SH-SY5Y (cell line): ENCODE measurements around the gene SEC24A.

Source experiments
- GATA2 ChIP-seq: IDR thresholded peaks from 2 replicates; pipeline ENCODE4 v1.6.1; 2011; ENCODE audit warnings: mild to moderate bottlenecking, low read depth, low read length
- GATA3 ChIP-seq: IDR thresholded peaks from 2 replicates; pipeline ENCODE4 v1.6.1; 2011; ENCODE audit warnings: low read depth, mild to moderate bottlenecking, low read length, moderate library complexity

Gene SEC24A

DNA sequence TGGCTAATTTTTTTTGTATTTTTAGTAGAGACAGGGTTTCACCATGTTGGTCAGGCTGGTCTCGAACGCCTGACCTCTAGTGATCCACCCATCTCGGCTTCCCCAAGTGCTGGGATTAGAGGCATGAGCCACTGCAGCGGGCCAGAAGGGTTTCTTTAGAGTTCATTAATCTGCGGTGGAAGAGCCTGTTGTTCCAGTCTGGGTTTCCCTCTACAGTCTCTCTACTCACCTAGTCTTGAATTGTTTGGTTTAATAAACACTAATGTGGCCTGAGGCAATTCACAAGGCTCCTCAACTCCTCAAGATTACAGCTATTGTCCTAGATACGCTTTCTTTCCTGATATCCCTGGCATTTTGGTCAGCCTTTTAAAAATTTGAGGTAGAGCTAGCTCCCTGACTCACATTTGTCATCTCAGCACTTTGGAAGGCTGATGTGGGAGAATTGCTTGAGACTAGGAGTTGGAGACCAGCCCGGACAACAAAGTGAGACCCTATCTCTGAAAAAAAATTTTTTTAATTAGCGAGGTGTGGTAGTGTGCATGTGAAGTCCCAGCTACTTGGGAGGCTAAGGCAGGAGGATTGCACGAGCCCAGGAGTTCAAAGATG, 11.4 kb upstream of the SEC24A start:
- no peak for TF ChIP-seq GATA2
- TF ChIP-seq GATA3: no peak

DNA sequence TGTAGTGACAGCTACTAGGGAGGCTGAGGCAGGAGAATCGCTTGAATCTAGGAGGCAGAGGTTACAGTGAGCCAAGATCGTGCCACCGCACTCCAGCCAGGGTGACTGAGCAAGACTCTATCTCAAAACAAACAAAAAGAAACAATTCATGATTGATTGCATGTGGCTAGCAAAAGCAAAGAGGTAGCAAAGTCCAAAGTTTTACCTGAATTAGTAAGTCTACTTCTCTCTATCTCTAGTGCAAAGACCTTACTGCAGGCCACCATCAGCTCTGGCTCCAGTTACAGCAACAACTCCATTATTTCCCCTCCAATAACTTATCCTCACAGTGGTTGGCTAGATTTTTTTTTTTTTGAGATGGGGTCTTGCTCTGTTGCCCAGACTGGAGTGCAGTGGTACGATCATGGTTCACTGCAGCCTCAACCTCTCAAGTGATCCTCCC, 9.8 kb upstream of the SEC24A start:
- no peak for TF ChIP-seq GATA3
- TF ChIP-seq GATA2: no peak

DNA sequence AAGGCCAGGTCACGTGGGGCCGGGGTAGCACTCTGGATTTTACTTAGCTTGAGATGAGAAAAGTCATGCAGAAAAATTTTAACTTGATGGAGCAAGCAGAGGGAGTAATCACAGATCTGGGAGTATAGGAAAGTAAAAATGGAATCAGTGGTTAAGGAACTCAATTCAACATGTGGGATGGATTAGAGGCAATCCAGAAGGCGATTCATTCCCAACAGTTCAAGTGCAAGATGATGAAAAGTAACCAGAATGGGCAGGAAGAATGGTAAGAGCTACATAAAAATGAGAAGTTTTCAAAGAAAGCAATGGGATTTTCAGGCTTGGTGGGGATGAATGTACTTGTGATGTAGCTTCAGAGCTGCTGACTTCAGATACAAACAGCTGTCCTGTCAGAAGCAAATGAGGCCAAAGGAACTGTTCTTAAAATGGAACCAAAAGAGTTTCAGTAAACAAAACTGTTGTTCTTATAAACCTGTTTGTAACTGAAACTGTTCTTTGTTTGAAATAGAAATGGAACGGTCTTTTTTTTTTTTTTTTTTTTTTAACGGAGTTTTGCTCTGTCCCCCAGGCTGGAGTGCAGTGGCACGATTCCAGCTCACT, 5.6 kb upstream of the SEC24A start:
- no peak for TF ChIP-seq GATA3
- TF ChIP-seq GATA2: no peak

DNA sequence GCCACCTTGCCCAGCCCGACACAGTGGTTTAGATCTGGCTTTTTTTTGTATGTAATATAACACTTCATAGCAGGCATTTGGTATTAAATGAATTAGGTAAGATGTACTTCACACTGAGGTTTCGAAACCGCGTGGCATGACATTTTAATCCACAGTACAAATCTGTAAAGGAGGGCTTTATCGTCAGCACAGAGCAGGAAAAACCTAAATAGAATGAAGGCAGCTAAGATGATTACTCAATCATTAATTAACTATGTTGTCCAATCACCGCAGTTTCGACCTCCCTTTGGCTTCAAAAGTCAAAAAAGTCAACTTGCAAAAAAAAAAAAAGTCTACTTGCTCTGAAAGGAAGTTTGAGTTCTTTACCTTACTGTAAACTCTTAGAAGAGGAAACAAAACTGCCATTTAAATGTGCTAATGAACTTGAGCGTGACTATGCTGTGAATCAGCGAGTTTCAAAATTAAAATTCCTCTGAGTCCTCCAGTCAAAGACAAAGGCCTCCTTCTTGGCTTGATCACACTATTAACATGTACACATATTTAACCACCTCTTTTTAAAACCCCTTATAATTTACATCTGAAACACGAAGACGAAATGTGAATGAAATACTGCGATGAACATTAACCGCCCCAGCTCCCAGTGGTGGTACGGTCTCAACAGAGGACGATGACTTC, 698 bp upstream of the SEC24A start:
- TF ChIP-seq GATA3 (no peak), GATA2 (no peak)

DNA sequence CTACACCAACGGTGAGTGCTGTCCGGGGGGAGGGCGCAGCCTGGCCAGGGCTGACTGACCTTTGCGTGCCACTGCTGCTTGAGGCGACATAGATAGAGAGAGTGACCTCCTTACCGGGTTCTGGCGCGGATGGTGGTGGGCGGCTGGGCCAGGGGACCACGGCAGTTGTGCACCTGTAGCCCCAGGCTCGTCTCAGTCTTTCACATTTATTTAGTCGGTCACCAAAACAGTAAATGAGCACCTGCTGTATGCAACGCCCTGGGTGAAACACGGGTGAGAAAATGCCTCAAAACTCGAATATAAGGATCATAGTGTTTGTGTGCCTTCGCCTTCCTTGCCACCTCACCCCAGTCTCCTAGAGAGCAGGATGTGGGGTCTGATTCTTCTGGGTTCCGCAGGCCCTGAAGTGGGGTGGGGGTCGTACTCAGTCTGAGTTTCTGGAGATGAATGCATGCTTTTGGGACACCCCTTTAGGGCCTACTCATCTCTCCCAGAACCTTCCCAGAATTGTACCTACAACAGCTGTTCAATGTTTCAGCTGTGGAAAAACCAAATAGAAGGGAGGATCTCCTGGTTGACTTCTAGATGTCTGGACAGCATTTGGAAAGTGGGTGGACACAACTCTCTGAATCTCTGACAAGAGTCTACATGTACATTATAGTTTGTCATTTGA, 714 bp downstream of the SEC24A start:
- TF ChIP-seq GATA2: no peak
- no peak for TF ChIP-seq GATA3

DNA sequence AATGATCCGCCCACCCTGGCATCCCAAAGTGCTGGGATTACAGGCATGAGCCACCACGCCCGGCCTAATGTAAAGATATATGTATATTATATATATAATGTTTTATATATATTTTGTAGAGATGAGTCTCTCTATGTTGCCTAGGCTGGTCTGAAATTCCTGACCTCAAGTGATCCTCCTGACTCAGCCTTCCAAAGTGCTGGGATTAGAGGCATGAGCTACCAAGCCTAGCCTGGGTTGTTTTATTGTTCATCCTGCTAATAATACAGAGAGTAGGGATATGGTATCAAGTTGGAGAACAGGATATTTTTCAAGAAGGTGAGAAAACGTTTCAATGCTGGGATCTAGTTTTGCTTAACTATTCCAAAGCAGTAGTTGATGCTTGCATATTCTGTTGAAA, 2.9 kb downstream of the SEC24A start:
- TF ChIP-seq GATA3 (no peak), GATA2 (no peak)

DNA sequence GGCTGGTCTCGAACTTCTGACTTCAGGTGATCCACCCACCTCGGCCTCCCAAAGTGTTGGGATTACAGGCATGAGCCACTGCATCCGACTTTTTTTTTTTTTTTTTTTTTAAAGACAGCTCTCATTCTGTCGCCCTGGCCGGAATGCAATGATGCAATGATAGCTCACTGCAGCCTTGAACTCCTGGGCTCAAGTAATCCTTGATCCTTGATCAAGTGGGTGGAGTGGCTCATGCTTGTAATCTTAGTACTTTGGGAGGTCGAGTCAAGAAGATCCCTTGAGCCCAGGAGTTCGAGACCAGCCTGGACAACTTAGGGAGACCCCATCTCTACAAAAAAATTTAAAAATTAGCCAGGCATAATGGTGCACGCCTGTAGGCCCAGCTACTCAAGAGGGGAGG, 8.1 kb downstream of the SEC24A start:
- no peak for TF ChIP-seq GATA3
- TF ChIP-seq GATA2: no peak

DNA sequence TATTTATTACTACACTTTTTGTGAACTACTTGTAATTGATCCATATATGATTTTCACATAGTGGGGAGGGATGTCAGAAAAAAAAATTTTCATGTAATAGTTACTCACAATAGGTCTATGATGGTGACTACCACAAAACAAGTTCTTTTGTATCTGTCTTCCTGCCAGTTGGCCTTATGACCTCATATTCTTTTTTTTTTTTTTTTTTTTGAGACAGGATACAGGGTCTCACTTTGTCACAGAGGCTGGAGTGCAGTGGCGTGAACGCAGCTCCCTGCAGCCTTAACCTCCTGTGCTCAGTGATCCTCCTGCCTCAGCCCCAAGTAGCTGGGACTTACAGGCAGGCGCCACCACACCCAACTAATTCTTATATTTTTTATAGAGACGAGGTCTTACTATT, 10.9 kb downstream of the SEC24A start:
- TF ChIP-seq GATA3 (no peak), GATA2 (no peak)

DNA sequence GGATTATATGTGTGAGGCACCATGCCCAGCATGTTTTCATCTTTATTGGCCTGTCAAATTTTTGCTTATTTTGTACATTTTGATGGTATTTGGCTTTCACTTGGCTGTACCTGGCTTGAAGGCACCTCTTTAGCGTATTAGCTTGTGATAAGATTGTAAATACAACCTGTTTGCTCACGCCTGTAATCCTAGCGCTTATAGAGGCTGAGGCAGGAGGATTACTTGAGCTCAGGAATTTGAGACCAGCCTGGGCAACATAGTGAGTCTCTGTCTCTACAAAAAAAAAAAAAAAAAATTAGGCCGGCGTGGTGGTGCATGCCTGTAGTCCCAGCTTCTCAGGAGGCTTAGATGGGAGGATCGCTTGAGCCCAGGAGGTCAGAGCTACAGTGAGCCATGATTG, 11.3 kb downstream of the SEC24A start:
- no peak for TF ChIP-seq GATA3
- no peak for TF ChIP-seq GATA2

DNA sequence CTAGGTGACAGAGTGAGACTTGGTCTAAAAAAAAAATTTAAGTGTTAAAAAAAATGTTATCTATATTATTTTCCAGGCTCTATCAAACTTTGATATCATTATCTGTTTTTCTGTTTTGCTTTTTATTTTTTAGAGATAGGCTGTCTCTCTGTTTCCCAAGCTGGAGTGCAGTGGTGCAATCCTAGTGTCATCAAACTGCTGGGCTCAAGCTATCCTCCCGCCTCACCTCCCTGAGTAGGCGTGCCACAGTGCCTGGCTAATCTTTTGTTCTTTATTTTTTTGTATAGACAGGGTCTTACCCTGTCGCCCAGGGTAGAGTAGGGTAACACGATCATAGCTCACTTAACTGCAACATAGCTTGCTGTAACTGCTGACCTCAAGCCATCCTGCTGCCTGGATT, 14.4 kb downstream of the SEC24A start:
- no peak for TF ChIP-seq GATA2

DNA sequence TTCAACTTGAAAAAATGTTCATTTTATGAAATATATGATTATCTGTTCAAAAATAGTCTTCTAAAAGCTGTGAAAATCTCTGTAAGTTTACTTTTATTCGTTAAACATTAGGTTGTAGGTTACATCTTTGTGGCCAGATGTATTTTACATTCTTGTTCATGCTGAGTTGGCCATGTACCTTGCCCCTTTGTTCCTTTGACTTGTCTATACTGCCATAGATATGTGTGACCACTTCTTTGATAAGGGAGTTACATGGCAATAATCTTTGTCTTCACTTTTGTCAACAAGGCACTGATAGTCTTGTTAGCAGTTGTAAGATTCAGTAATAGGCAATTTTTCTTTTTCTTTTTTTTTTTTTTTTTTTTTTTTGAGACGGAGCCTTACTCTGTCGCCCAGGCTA, 15.9 kb downstream of the SEC24A start:
- TF ChIP-seq GATA2: no peak
- no peak for TF ChIP-seq GATA3

DNA sequence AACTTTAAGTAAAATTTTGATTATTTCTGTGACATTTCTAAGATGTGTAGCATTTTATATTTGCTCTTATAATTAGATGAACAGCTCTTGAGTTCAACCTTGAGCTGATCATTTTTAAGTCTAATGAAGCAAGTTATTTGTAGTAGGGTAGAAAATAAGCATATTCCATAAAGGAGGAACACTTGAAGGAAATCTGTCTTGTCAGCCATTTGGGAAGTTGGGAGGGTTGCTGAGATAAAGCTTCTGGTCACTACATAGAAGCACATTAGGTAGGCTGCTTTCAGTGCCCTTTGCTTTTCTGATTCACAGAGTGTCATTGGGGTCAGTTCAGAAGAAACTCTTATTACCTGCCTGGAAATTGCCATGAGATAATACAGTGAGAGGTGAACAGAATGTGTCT, 44.1 kb downstream of the SEC24A start:
- TF ChIP-seq GATA2: no peak
- TF ChIP-seq GATA3: no peak

DNA sequence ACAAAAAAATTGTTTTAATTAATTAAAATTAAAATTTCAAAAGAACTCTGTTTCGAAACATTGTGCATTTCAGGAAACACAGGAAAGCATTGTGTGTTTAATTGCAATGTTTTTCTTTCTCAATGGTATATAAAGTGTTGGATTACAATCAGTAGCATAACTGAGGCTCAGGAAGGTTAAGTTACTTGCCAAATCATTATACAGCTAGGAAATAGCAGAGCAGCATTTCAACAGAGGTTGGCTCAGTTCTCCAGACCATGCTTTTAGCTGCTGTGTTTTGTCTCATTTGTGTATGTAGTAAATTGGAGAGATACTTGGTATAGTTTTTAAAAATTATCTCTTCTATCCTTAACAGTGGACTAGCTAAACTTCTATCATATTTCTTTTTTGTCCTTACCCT, 59.7 kb downstream of the SEC24A start:
- TF ChIP-seq GATA3: no peak

DNA sequence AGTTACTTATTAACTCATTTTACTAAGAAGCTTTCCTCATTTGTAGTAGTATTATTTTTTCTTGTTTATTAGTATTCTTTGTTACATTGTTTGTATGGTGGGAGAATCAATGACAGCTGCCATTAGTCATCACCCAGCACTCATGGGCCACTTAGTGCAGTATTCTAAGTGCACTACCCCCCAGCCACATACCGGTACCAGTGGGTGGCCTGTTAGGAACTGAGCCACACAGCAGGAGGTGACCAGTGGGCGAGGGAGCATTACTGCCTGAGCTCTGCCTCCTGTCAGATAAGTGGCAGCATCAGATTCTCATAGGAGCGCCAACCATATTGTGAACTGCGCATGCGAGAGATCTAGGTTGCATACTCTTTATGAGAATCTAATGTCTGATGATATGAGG, 65.5 kb downstream of the SEC24A start:
- TF ChIP-seq GATA2: no peak
- TF ChIP-seq GATA3: no peak

DNA sequence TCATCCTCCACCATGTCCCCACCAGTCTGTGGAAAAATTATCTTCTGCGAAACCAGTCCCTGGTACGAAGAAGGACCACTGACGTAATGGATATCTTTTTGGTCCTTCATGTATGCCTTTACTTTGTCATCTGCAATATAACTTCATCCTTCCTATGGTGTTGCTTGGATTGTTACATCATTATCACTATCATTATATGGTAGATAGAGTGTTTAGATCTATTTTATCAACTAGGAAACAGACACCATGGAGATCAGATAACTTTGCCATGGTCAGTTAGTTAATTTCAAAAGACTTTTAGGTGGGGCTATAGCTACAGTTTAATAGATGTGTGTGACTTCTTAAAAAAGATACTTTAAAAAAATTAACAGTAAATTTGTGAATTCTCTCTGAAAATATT, 66.0 kb downstream of the SEC24A start:
- TF ChIP-seq GATA3 (no peak), GATA2 (no peak)
